Measurements from ENCODE around the gene PUS1. TPM values are rescaled to one million over a fixed set of nuclear protein-coding genes. Genes with fewer than 3 reads are reported as not detected.
"Not testable (repeated sequence)": the region's sequence is repeated elsewhere in the genome, so short reads cannot be mapped to it uniquely, and the experiment has no call there.

Gene PUS1
- total RNA-seq, 1 experiment from 2014 or later, result 74.0 TPM

DNA sequence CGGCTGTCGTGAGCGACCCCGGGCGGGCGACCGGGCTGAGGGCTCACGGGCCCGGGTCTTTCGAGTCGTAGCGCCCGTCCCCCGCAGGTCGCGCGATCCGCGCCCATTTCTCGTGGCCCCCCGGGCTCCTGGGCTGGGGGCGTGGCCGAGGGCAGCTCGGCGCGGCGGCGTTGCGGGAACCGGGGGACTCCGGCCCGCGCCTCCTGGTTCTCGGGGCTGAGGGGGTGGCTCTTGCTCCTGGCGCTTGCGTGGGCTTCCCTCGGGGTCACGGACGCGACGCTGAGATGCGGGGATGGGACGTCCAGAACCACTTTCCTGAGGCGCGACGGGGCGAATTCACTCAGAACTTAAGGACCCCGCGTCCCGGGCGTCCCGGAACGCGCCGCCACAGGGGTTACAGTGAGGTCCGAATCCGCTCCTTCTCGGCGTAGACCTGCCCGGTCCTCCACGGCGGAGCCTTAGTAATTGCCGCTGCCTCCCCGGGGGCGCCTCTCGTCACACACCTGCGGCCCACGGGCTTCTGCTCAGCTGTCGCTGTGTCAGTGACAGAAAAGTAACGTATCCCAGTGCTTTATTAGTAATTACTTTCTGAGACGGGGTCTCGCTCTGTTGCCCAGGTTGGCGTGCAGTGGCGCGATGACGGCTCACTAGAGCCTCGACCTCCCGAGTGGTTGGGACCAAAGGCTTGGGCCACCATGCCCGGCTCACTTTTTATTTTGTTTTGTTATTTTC, 21.3 kb downstream of the PUS1 start:
- H3K27me3 ChIP-seq (ENCODE audit: low read length), result no peaks in the 10 kb centered on the region

GRCh38 chr12:131953810-131954209, 24.7 kb downstream of the PUS1 start:
- CTCF ChIA-PET; H3K4me3 ChIP-seq (ENCODE audit: low read length); POLR2A ChIA-PET (ENCODE audit: unreplicated experiment); intact Hi-C loops (cut with micrococcal nuclease); H3K4me2 ChIP-seq (ENCODE audit: low read length); H3F3A ChIP-seq (ENCODE audit: low read length, unreplicated experiment); H3K9me3 ChIP-seq (ENCODE audit: low read length); DNase-seq; H3K36me3 ChIP-seq (ENCODE audit: low read depth, low read length); ATAC-seq; H2AFZ ChIP-seq (ENCODE audit: low read length); H3K9me2 ChIP-seq (replicated peaks; ENCODE audit: low read length); H3K9ac ChIP-seq (ENCODE audit: low read length); H3K27me3 ChIP-seq (ENCODE audit: low read length); BruUV-seq (replicated peaks); H3K27ac ChIP-seq (ENCODE audit: low read length): not testable (repeated sequence)
- H3K4me1 ChIP-seq (ENCODE audit: insufficient read depth, low read length), result peaks cover 16% of the 10 kb centered on the region
- peaks cover 89% of the 10 kb centered on the region for H3K79me2 ChIP-seq (ENCODE audit: low read length)
- peaks cover 29% of the 10 kb centered on the region for H4K20me1 ChIP-seq (ENCODE audit: low read length)

More for the DNA sequence above, 21.3 kb downstream of the PUS1 start:
- no peak for DNase-seq
- Histone ChIP-seq H3F3A (ENCODE audit: low read length, unreplicated experiment) (peaks cover 11% of the 10 kb centered on the region), H3K27ac (ENCODE audit: low read length) (no peak overlapping the region), H3K9ac (ENCODE audit: low read length) (peak overlapping the region; percentile 94), H3K36me3 (ENCODE audit: low read depth, low read length) (no peaks in the 10 kb centered on the region), H3K9me2 (replicated peaks; ENCODE audit: low read length) (no peaks in the 10 kb centered on the region), H3K79me2 (ENCODE audit: low read length) (peaks cover 54% of the 10 kb centered on the region), H4K20me1 (ENCODE audit: low read length) (peaks cover 10% of the 10 kb centered on the region; the same call in 1 of the 2 replicates), H3K9me3 (ENCODE audit: low read length) (no peaks in the 10 kb centered on the region), H3K4me2 (ENCODE audit: low read length) (peak overlapping the region; percentile 99), H3K4me1 (ENCODE audit: insufficient read depth, low read length) (peaks cover 5% of the 10 kb centered on the region; the same call in 1 of the 2 replicates), H3K4me3 (ENCODE audit: low read length) (peak overlapping the region; percentile 95), H2AFZ (ENCODE audit: low read length) (peak overlapping the region; percentile 78)
- intact Hi-C loops (cut with micrococcal nuclease), result no loop called here
- CTCF ChIA-PET, result interaction anchor here (0.7 kb wide), 1 partner anchor 341 kb away, joined by 4 read pairs; no protein-coding TSS in a partner anchor
- BruUV-seq (replicated peaks), result TSS peak; percentile 38
- POLR2A ChIA-PET (ENCODE audit: unreplicated experiment), result no interaction called here
- TF ChIP-seq EZH2 (IDR thresholded peaks at IDR 0.05; ENCODE audit: low read length, unreplicated experiment) (no peak), CTCF (conservative IDR thresholded peaks at IDR 0.05; ENCODE audit: low read depth, low read length) (no peak), EZH2phosphoT487 (IDR thresholded peaks at IDR 0.05; ENCODE audit: borderline replicate concordance, low read length) (no peak)
- ATAC-seq, result peak; percentile 23

DNA sequence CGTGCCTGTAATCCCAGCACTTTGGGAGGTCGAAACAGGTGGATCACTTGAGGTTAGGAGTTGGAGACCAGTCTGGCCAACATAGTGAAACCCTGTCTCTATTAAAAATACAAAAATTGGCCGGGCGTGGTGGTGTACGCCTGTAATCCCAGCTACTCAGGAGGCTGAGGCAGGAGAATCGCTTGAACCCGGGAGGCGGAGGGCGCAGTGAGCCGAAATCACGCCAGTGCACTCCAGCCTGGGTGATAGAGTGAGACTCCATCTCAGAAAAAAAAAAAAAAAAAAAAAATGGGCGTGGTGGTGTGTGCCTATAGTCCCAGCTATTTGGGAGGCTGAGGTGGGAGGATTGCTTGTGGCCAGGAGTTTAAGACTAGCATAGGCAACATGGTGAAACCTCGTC, 25.4 kb downstream of the PUS1 start:
- POLR2A ChIA-PET (ENCODE audit: unreplicated experiment), result interaction anchor here (0.6 kb wide), 1 partner anchor 101 kb away, joined by 3 read pairs; no protein-coding TSS in a partner anchor
- H3K9me2 ChIP-seq (replicated peaks; ENCODE audit: low read length); DNase-seq; H2AFZ ChIP-seq (ENCODE audit: low read length); intact Hi-C loops (cut with micrococcal nuclease); H3F3A ChIP-seq (ENCODE audit: low read length, unreplicated experiment); H3K4me2 ChIP-seq (ENCODE audit: low read length); ATAC-seq; H3K9ac ChIP-seq (ENCODE audit: low read length); H3K27me3 ChIP-seq (ENCODE audit: low read length); CTCF ChIA-PET; H3K36me3 ChIP-seq (ENCODE audit: low read depth, low read length); BruUV-seq (replicated peaks); H3K4me3 ChIP-seq (ENCODE audit: low read length); H3K9me3 ChIP-seq (ENCODE audit: low read length); H3K27ac ChIP-seq (ENCODE audit: low read length): not testable (repeated sequence)
- H3K4me1 ChIP-seq (ENCODE audit: insufficient read depth, low read length), result peaks cover 16% of the 10 kb centered on the region
- H4K20me1 ChIP-seq (ENCODE audit: low read length), result peaks cover 35% of the 10 kb centered on the region
- peaks cover 95% of the 10 kb centered on the region for H3K79me2 ChIP-seq (ENCODE audit: low read length)
